Mononuclear cell (primary cell): ENCODE data around the gene DLEC1. TPM values are rescaled to one million over a fixed set of nuclear protein-coding genes. Genes with fewer than 3 reads are reported as not detected.

ENCODE experiments used
- H3K27me3 ChIP-seq: 2 replicates; pipeline ENCODE4 v1.6.0; 2011; ENCODE audit warnings: low read length, control low read depth; ENCODE audit not compliant: insufficient read depth
- H3K4me1 ChIP-seq: 2 replicates; pipeline ENCODE4 v1.5.1; 2011; ENCODE audit warnings: mild to moderate bottlenecking, low read length, control low read depth; ENCODE audit not compliant: insufficient read depth
- H3K4me3 ChIP-seq: 2 replicates; pipeline ENCODE4 v1.5.1; 2011; ENCODE audit warnings: mild to moderate bottlenecking, low read length, moderate library complexity
- H3K9me3 ChIP-seq: 2 replicates; pipeline ENCODE4 v1.5.1; 2011; ENCODE audit warnings: low read depth, mild to moderate bottlenecking, control low read depth, low read length
- total RNA-seq: library from RNA; depleted of rRNA; stranded (reverse); fragments of >200 nt; gene quantifications from one replicate; pipeline ENCODE4 v1.2.3, GENCODE V29; 2012

Gene DLEC1
- total RNA-seq, 1 donor: 1.7 TPM

DNA sequence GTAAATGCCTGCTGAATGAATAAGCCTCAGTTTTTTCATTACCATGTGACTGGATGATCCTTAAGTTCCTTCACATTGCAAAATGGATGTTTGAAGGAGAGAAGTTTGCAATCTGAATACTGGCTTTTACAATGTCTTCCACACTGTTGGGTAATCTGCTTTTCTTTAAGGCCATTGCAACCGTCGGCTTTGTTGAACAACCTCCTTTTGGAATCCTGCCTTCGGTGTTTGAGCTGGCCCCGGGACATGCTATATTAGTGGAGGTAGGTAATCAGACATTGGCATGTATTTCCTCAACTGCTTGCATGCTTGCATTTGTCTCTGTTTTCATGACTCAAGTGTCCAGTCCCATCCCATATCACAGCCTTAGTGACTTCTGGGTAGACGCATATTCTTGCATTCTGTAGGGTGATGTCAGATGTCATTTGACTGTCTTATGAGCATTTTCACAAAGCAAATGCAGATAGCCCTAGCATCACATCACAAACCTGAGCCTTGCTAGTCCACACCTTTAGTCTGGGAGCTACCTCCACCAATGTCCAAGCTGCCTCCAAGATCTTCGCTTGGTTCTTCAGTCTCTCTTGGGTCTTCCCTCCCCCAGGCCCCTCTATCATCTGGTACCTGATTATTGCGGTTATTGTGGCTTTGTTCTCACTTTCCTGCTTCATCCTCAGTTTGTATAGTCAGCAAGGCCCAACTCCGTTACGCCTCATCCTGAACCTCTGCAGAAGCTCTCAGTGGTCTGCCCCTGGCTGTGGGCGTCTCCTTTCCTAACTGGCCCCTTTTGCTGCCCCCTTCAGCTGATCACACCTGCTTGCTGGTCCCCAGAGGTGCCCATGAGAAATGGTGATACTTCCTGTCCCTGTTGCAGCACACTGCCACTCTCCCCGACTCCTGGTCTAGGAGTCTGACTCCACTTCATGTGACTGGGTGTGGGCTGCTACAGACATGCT is 49.4 kb downstream of the DLEC1 start:
- Histone ChIP-seq H3K4me1 (no peaks in the 10 kb centered on the region), H3K4me3 (no peak overlapping the region)

DNA sequence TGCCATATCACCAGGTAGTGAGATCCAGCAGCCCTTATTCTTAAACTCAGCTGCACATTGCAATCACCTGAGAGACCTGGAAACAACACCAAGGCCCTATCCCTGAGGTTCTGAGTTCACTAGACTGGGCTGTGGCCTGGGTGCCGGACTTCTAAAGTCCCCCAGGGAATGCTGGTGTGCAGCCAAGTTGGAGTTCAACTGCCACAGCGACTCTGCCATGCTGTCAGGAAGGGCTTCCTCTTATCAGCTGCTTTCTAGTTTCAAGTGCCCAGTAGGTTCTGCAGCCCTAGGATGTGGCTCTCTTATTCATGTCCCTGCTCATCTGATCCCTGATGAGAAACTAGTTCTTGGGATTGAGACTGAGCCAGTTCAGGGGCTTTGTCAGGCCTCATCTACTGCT is 50.2 kb downstream of the DLEC1 start:
- H3K4me3 ChIP-seq: no peak overlapping the region
- H3K4me1 ChIP-seq: no peaks in the 10 kb centered on the region
- no peaks in the 10 kb centered on the region for H3K27me3 ChIP-seq
- peaks cover 3% of the 10 kb centered on the region for H3K9me3 ChIP-seq

More for the DNA sequence above, 49.4 kb downstream of the DLEC1 start:
- Histone ChIP-seq H3K27me3 (no peaks in the 10 kb centered on the region), H3K9me3 (peaks cover 4% of the 10 kb centered on the region)

DNA sequence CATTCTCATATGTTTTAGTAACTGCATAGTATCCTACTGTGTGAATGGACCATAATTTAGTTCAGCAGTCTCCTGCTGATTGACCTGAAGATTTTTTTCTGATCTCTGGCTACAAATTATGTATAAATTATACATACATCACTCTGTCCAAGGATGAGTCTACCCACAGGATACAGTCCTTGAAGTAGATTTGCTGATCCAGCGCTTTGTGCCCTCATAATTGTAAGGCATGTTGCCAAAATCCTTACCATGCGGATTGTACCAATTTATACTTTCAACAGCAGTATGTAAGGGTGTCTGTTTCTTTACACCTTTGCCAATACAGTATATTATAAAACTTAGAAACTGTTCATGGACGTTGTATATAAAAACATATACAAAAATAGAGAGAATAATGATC is 51.4 kb downstream of the DLEC1 start:
- no peak overlapping the region for H3K4me3 ChIP-seq
- H3K27me3 ChIP-seq: no peaks in the 10 kb centered on the region
- no peaks in the 10 kb centered on the region for H3K4me1 ChIP-seq
- no peaks in the 10 kb centered on the region for H3K9me3 ChIP-seq

DNA sequence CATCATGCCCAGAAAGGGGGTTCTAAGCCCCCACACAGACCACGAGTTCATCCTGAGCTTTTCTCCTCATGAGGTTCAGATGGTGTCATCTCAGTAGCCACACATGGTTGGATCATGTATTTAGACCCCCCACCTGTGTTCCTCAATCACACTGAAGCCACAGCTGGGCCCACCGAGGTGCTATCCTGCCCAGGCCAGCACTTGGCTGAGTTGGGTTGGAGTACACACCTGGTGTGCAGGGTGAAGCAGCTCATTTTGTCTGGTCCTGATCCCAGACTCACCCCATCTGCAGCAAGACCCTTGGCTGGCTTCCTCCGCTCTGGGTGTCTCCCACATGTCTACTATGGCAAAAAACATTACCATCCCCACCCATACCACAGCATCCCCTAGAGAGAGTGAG is 56.0 kb downstream of the DLEC1 start:
- Histone ChIP-seq H3K9me3 (no peaks in the 10 kb centered on the region), H3K4me1 (no peaks in the 10 kb centered on the region), H3K27me3 (no peaks in the 10 kb centered on the region), H3K4me3 (no peak overlapping the region)

DNA sequence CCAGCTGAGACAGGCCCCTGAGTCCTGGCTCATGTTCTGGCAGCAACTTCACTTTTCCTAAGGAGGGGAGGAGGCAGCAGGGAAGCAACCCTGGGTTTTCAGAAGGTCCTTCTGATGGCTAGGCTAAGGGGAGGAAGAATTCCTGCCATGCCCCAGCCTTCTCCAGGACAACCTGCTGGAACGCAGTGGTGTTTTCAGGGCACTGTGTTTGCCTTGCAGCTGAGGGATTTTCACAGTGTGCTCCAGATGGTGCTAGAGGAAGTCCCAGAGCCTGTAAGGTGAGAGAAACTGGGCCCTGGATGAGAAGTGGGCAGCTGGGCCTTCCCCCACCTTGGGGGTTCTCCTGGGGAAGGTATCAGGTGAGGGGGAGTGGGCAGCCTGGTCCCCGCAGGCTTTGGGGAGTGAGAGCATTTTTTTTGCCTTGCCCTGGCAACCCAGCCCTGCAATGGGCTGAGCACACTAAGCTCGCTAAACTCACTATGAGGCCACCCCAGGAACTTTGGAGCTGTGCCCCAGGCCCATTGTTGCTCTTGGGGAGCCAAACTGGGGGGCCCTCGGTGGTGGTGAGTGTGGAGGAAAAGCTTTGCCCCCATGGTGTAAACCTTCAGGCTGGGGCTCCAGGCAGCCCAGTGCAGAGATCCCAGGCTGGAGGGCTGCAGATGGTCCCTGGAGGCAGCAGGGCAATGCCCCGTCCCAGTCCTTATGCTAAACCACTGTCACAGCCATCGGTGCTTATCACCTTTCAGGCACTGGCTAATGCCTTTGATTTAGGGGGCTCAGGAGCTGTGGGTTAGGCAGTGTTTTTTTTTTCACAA is 56.9 kb downstream of the DLEC1 start:
- Histone ChIP-seq H3K9me3 (no peaks in the 10 kb centered on the region), H3K4me3 (no peak overlapping the region), H3K27me3 (no peaks in the 10 kb centered on the region), H3K4me1 (no peaks in the 10 kb centered on the region)

DNA sequence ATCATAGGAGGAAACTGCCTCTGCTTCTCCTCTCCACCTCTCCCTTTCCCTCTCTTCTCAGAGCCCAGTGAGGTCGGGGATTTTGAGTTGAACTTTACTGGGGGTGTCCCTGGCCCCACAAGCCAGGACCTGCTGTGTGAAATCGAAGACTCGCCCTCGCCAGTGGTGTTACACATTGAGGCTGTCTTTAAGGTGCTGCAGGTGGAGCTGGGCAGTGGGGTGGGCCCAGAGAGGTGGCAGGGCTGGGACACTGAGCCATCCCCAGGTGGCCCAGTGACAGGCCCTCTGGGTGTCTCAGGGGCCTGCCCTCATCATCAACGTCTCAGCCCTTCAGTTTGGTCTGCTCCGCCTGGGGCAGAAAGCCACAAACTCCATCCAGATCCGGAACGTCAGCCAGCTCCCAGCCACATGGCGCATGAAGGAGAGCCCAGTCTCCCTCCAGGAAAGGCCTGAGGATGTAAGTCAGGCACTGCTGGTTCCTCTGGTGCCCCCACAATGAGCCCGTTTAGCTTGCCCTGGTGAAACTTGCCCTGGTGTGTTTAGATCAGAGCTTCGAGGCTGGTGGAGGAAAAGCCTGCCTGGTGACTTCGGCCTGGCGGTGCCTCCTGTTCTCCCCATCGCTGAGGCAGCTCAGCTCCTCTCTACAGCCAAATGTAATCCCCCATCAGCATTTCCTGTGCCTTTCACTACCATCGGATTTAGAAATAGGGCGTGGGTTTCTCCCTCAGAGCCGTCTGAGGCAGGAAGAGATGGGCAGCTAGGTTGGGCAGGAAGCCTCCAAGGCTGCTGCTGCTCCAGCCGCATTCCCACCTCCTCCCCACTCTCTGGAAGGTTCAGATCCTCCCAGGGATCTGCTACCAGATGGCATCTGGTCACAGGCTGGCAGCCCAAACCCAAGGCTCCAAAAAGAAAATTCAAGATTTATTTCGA is 58.7 kb downstream of the DLEC1 start:
- H3K4me3 ChIP-seq: no peak overlapping the region
- H3K27me3 ChIP-seq: no peaks in the 10 kb centered on the region
- H3K9me3 ChIP-seq: no peaks in the 10 kb centered on the region
- peaks cover 13% of the 10 kb centered on the region for H3K4me1 ChIP-seq

DNA sequence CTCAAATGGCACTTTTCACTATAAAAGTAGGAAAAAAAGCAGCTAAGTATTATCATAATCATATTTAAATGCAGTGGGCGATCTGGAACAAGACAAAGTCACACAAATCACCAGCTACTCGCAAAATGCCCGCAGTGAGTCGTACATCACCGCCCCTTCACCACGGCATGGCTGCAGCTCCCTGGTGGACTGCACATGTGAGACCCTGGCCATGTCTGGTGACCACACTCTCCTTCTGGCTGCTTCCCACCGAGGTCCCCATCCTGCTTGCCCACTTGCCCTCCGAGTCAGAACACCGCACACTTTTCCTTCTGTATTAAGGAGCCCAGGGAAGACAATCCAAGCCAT is 59.3 kb downstream of the DLEC1 start:
- H3K4me3 ChIP-seq: no peak overlapping the region
- H3K9me3 ChIP-seq: no peaks in the 10 kb centered on the region
- peaks cover 18% of the 10 kb centered on the region for H3K4me1 ChIP-seq
- H3K27me3 ChIP-seq: no peaks in the 10 kb centered on the region

DNA sequence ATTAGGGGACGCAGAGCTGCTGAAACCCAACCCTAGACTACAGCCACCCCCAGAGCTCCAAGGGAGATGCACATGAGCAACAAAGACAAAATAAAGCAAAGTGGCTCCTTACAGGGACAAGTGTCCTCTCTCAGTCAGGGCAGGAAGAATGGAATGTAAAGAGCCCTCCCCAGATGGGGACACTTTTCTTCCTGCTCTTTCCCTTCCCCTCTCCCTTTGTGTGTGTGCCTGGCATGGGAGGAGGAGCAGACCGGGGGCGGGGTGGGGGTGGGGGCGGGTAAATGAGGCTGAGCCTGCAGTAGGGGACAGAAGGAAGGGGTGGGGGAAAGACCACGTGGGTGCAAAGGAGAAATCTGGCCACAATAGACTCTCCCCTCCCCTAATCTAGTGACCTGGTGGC is 60.5 kb downstream of the DLEC1 start:
- Histone ChIP-seq H3K4me3 (no peak overlapping the region), H3K9me3 (no peaks in the 10 kb centered on the region), H3K4me1 (peaks cover 18% of the 10 kb centered on the region), H3K27me3 (no peaks in the 10 kb centered on the region)

DNA sequence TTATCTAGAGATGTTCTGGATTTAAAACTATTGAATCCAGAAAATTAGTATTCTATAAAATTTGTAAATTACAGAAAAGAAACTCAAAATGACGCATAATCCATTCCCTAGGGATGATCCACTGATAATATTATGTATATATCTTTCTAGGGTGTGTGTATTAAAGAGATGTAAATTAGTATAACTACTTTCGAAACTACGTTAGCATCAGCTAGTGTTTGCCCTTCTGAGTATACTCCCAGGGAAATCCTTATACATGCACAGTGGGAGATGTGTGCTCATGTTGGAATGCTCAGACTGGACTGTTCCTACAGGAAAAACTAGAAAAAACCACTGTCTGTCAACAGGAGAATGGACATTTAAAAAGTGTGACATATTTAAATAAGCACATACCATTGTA is 61.5 kb downstream of the DLEC1 start:
- H3K4me1 ChIP-seq: peaks cover 18% of the 10 kb centered on the region
- peaks cover 3% of the 10 kb centered on the region for H3K9me3 ChIP-seq
- no peak overlapping the region for H3K4me3 ChIP-seq
- H3K27me3 ChIP-seq: no peaks in the 10 kb centered on the region

DNA sequence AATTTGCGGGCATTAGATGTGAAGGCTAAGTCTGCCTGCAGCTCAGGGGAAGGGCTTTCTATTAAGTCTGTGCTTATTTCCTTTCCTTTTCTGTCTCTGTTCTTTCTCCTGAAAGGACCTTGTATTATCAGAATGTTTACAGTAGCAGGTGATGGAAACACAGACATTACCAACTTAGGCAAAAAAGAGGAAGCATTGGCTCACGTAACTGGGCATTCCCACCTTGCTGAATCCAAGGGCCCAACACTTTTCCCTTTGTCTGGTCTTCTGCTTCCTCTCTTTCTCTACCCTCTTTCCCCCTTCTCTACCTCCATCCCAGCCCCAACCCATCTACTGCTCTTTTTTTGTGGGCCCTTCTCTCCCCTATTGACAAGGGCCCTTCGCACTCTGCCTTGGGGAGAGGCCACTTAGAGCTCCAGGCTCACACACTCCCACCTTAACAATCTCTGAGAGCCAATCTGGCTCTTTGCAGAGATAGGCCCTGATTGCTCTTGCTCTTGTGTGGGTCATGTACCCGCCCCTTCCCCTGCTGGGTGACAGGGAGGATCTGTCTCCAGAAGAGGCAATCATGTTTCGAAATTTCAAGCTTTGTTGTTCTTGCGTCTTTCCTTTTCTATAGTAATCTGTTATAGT is 62.9 kb downstream of the DLEC1 start:
- H3K4me1 ChIP-seq: peaks cover 21% of the 10 kb centered on the region
- no peak overlapping the region for H3K4me3 ChIP-seq
- no peaks in the 10 kb centered on the region for H3K27me3 ChIP-seq
- H3K9me3 ChIP-seq: peaks cover 6% of the 10 kb centered on the region

DNA sequence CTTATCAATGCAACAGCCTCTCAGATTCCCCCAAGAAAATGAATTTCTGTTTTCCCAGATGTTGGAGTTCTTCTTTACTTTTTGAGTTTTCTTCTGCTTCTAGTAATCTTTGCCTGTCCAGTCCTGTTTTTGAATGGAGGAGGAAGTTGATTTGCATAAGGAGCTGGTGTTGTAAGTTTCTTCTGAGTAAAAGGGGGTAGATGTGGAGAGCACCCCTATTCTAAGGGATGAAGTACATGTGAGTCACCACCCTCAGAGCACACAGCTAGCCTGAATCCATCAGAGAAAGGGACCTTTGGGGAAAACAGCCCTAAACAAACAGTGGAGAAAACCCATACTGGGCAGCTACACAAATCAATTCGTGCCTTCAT is 63.4 kb downstream of the DLEC1 start:
- Histone ChIP-seq H3K4me3 (no peak overlapping the region), H3K27me3 (no peaks in the 10 kb centered on the region), H3K9me3 (peaks cover 6% of the 10 kb centered on the region), H3K4me1 (peaks cover 26% of the 10 kb centered on the region)

DNA sequence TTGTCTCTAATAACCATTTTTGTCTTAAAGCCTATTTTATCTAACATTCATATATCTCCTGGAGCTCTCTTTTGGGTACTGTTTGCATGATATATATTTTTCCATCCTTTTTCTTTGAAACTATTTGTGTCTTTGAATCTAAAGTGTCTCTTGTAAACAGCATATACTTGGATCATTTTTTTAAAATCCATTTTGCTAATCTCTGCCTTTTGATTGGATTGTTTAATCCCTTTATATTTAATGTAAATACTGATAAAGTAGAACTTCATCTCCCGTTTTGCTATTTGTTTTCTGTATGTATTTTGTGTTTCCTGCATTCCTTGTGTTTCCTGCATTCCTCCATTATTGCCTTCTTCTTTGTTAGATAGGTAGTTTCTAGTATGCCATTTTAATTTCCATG is 66.5 kb downstream of the DLEC1 start:
- Histone ChIP-seq H3K27me3 (no peaks in the 10 kb centered on the region), H3K9me3 (peaks cover 6% of the 10 kb centered on the region), H3K4me1 (peaks cover 51% of the 10 kb centered on the region), H3K4me3 (no peak overlapping the region)

DNA sequence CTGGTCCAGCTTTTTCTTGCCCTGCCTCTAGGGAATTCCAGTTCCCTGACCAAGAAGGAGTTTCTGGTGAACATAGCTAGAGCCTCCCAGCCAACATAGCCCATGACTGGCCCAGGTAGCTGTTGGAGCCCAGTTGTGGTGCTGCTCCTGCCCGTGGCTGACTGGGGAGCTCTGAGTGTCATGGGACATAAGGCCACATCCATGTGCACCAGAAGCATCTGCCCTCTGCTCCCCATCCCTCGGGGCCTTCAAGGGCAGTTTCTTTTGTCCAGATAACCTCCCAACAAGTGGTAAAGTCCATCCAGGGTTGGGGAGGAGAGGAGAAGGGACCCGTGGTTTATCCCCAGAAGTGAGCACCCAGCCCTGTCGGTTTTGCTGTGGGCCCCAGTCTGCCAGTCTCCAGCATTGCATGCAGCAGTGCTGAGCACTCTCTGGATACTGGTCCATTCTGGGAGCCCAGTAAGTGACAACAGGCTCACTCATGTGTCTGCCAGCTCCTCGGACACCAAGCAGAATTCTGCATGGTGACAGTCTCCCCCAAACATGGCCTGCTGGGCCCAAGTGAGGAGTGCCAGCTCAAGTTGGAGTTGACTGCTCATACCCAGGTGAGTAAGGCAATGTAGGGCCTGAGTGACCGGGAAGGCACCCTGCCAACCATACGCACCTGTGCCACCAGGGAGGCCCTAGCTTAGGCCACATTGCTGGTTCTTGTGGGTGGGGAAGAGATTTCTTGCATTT is 69.1 kb downstream of the DLEC1 start:
- peaks cover 38% of the 10 kb centered on the region for H3K4me1 ChIP-seq
- no peak overlapping the region for H3K4me3 ChIP-seq
- H3K9me3 ChIP-seq: peaks cover 6% of the 10 kb centered on the region
- no peaks in the 10 kb centered on the region for H3K27me3 ChIP-seq
